Chondrocyte (in vitro differentiated cells): ENCODE results near the gene SREBF2. TPM values are rescaled to one million over a fixed set of nuclear protein-coding genes. Genes with fewer than 3 reads are reported as not detected.

Experiments used
- DNase-seq: peaks from one replicate; pipeline ENCODE4 v3.0.0; 2021; ENCODE audit warnings: mixed read lengths, low spot score
- H3K27ac Mint-ChIP-seq: one replicate; pipeline ENCODE4 v1.8.0; 2021; ENCODE audit warnings: mild to moderate bottlenecking, moderate library complexity, mixed read lengths; ENCODE audit not compliant: unreplicated experiment
- H3K27me3 Mint-ChIP-seq: 2 replicates; pipeline ENCODE4 v1.8.0; 2021; ENCODE audit warnings: low read depth, mixed read lengths
- H3K36me3 Mint-ChIP-seq: 2 replicates; pipeline ENCODE4 v1.8.0; 2021; ENCODE audit warnings: low read depth, mixed read lengths
- H3K4me1 Mint-ChIP-seq: 2 replicates; pipeline ENCODE4 v1.8.0; 2021; ENCODE audit warnings: low read depth, mild to moderate bottlenecking, mixed read lengths
- H3K4me3 Mint-ChIP-seq: one replicate; pipeline ENCODE4 v1.8.0; 2021; ENCODE audit warnings: mild to moderate bottlenecking, moderate library complexity, mixed read lengths; ENCODE audit not compliant: unreplicated experiment
- H3K9me3 Mint-ChIP-seq: 2 replicates; pipeline ENCODE4 v1.8.0; 2021; ENCODE audit warnings: low read depth, mixed read lengths
- CTCF ChIP-seq: fragments of 200-600 bp; sonication (generic); IDR thresholded peaks from 2 replicates; pipeline ENCODE4 v1.5.0; 2021; ENCODE audit warnings: antibody characterized with exemption, mild to moderate bottlenecking, moderate library complexity
- total RNA-seq: library from RNA; stranded (reverse); gene quantifications from 3 replicates; pipeline ENCODE4 v1.2.1, GENCODE V29; 2021

The SREBF2 gene
- total RNA-seq, 1 donor from 2014 or later, result 106 TPM

- H3K4me1 Mint-ChIP-seq, result no peaks in the 10 kb centered on the region
- no peak overlapping the region for H3K4me3 Mint-ChIP-seq
- H3K9me3 Mint-ChIP-seq, result no peaks in the 10 kb centered on the region
- H3K36me3 Mint-ChIP-seq, result peaks cover 33% of the 10 kb centered on the region
- no peak overlapping the region for H3K27ac Mint-ChIP-seq
- no peak for DNase-seq
- H3K27me3 Mint-ChIP-seq, result no peaks in the 10 kb centered on the region
- no peak for TF ChIP-seq CTCF
Observed at GRCh38 chr22:41893591-41894375, 60.9 kb downstream of the SREBF2 start.

GRCh38 chr22:41898645-41899044, 65.7 kb downstream of the SREBF2 start:
- no peak for DNase-seq
- H3K4me3 Mint-ChIP-seq, result no peak overlapping the region
- no peaks in the 10 kb centered on the region for H3K4me1 Mint-ChIP-seq
- H3K27me3 Mint-ChIP-seq, result no peaks in the 10 kb centered on the region
- no peak for TF ChIP-seq CTCF
- H3K27ac Mint-ChIP-seq, result no peak overlapping the region
- H3K9me3 Mint-ChIP-seq, result no peaks in the 10 kb centered on the region
- H3K36me3 Mint-ChIP-seq, result peaks cover 24% of the 10 kb centered on the region

- Mint-ChIP-seq H3K9me3 (no peaks in the 10 kb centered on the region), H3K4me1 (no peaks in the 10 kb centered on the region), H3K4me3 (no peak overlapping the region), H3K27ac (no peak overlapping the region), H3K36me3 (peaks cover 25% of the 10 kb centered on the region), H3K27me3 (no peaks in the 10 kb centered on the region)
- TF ChIP-seq CTCF, result no peak
- no peak for DNase-seq
Observed at GRCh38 chr22:41899110-41899509, 66.2 kb downstream of the SREBF2 start.

- H3K4me1 Mint-ChIP-seq, result no peaks in the 10 kb centered on the region
- DNase-seq, result peak; percentile 64
- H3K27me3 Mint-ChIP-seq, result no peaks in the 10 kb centered on the region
- TF ChIP-seq CTCF, result no peak
- no peak overlapping the region for H3K4me3 Mint-ChIP-seq
- peaks cover 21% of the 10 kb centered on the region for H3K36me3 Mint-ChIP-seq
- H3K27ac Mint-ChIP-seq, result no peak overlapping the region
- H3K9me3 Mint-ChIP-seq, result no peaks in the 10 kb centered on the region
Observed at GRCh38 chr22:41899992-41900651, 67.2 kb downstream of the SREBF2 start.

GRCh38 chr22:41900652-41901312, 67.9 kb downstream of the SREBF2 start:
- no peaks in the 10 kb centered on the region for H3K27me3 Mint-ChIP-seq
- H3K4me1 Mint-ChIP-seq, result no peaks in the 10 kb centered on the region
- no peak overlapping the region for H3K27ac Mint-ChIP-seq
- H3K9me3 Mint-ChIP-seq, result no peaks in the 10 kb centered on the region
- TF ChIP-seq CTCF, result no peak
- no peak overlapping the region for H3K4me3 Mint-ChIP-seq
- H3K36me3 Mint-ChIP-seq, result peaks cover 24% of the 10 kb centered on the region
- peak; percentile 55 for DNase-seq
